Pancreas (tissue), 10 donors: ENCODE results near the gene SLC6A13. TPM values are rescaled to one million over a fixed set of nuclear protein-coding genes. Genes with fewer than 3 reads are reported as not detected.

Experiments used
- ATAC-seq, 4 donors: fragments of 200-7000 bp; cut with Tn5 transposase; one replicate each; pipeline versions ENCODE4 v1.8.0 to v1.9.1; 2020; ENCODE audit warnings: mild to moderate bottlenecking in 4 of 4, moderate library complexity in 4 of 4
- DNase-seq, 6 donors: peaks; one replicate each; pipeline ENCODE4 v3.0.0-alpha.2; 2020
- FAIRE-seq: peaks from 2 replicates; lab custom pipeline; 2012; peaks lifted over from hg19 to GRCh38; lab: Jason Lieb, UNC
- H3K27ac ChIP-seq, 4 donors: fragments of 200-600 bp; sonication (generic); 1 replicate in 3 of 4; 2 replicates in 1 of 4; pipeline versions ENCODE4 v1.5.0 to v1.8.0; 2020
- H3K27me3 ChIP-seq, 4 donors: fragments of 200-600 bp; one replicate each; pipeline ENCODE4 v1.8.0; 2021
- H3K36me3 ChIP-seq, 3 donors: fragments of 200-600 bp; sonication (generic) in 1 of 3; one replicate each; pipeline versions ENCODE4 v1.5.0 to v1.8.0; 2020 to 2021
- H3K4me1 ChIP-seq, 3 donors: fragments of 200-600 bp; one replicate each; pipeline ENCODE4 v1.8.0; 2021
- H3K4me3 ChIP-seq, 4 donors: fragments of 200-600 bp; sonication (generic) in 2 of 4; one replicate each; pipeline versions ENCODE4 v1.5.0 to v1.8.0; 2020 to 2021
- H3K9me3 ChIP-seq, 4 donors: fragments of 200-600 bp; one replicate each; pipeline ENCODE4 v1.8.0; 2021
- CTCF ChIP-seq, 4 donors: fragments of 200-600 bp; sonication (generic) in 3 of 4; IDR thresholded peaks; one replicate each; pipeline versions ENCODE4 v1.5.0 to v1.8.0; 2021; ENCODE audit warnings: antibody characterized with exemption in 4 of 4
- WGBS, 2 donors: extraction: QIAGEN DNeasy Blood & Tissue Kit; methylation state at CpG; one replicate each; pipeline ENCODE4 v1.1.7; 2013; 5-methylcytosine and 5-hydroxymethylcytosine counted together
- intact Hi-C, 3 donors: fragments of 100-400 bp; cut with DNase I; formaldehyde crosslinking; loops; one replicate each; pipeline versions ENCODE4 v1.11.1 to v1.14.2; 2022
- polyA plus RNA-seq, 2 donors: library from polyadenylated mRNA; stranded (reverse); fragments of 200-250 nt; gene quantifications; one replicate each; pipeline ENCODE4 v1.2.3, GENCODE V29; 2013
- total RNA-seq, 6 donors: library from RNA; stranded (reverse); fragmentation: NEBNext Ultra II Directional in 4 of 6; extraction: Animal tissue kit (Norgen Biotek cat#: 25700) in 4 of 6; gene quantifications; one replicate each; pipeline versions ENCODE4 v1.2.1 to v1.2.4, GENCODE V29; 2021 to 2023
- donor health status: healthy with polysubstance abuse.
- donor health status: DM: no; HTN: no; CAD: no; lungs with moderate emphysema.
- donor health status: DM: no; HTN: no; CAD: no.
- donor health status: control.
- donor health status: control.
- donor health status: Bipolar disorder and iron deficiency.
- donor health status: DM: yes; HTN: yes; CAD: no.
- donor health status: DM: no; HTN: no; CAD: no.
- donor health status: DM: no; HTN: no; CAD: no.
- donor health status: DM: yes; HTN: yes; CAD: no.

SLC6A13 gene
- total and polyA plus RNA-seq, 8 donors: 0.23 to 0.35 (median 0.29) TPM; not detected in 4

GRCh38 chr12:234891-235415, 27.7 kb downstream of the SLC6A13 start:
- FAIRE-seq: no peak

GRCh38 chr12:234019-234418, 28.6 kb downstream of the SLC6A13 start:
- Histone ChIP-seq H3K9me3 (no peaks in the 10 kb centered on the region), H3K4me3 (no peak overlapping the region), H3K4me1 (no peaks in the 10 kb centered on the region), H3K27me3 (no peaks in the 10 kb centered on the region), H3K27ac (no peak overlapping the region), H3K36me3 (no peaks in the 10 kb centered on the region)
- ATAC-seq: no peak
- 74 to 77% methylated on average over 7 of the region's 7 CpGs for WGBS, 2 donors
- peak in 1 of 6 donors; percentile 6 for DNase-seq
- TF ChIP-seq CTCF (IDR thresholded peaks at IDR 0.05): no peak
- intact Hi-C loops: no loop called here
- FAIRE-seq: no peak

More at GRCh38 chr12:234891-235415, 27.7 kb downstream of the SLC6A13 start:
- ATAC-seq (no peak), DNase-seq (peak in 1 of 6 donors; percentile 8)
- Histone ChIP-seq H3K36me3 (no peaks in the 10 kb centered on the region), H3K9me3 (no peaks in the 10 kb centered on the region), H3K4me3 (no peak overlapping the region), H3K4me1 (no peaks in the 10 kb centered on the region), H3K27me3 (no peaks in the 10 kb centered on the region), H3K27ac (no peak overlapping the region)
- intact Hi-C loops: no loop called here
- WGBS, 2 donors: 87 to 94% methylated on average over 10 of the region's 10 CpGs
- TF ChIP-seq CTCF (IDR thresholded peaks at IDR 0.05): no peak

- DNase-seq (no peak), FAIRE-seq (no peak), ATAC-seq (no peak)
- no peak for TF ChIP-seq CTCF (IDR thresholded peaks at IDR 0.05)
- Histone ChIP-seq H3K27me3 (no peaks in the 10 kb centered on the region), H3K4me3 (no peak overlapping the region), H3K36me3 (no peaks in the 10 kb centered on the region), H3K27ac (no peak overlapping the region), H3K9me3 (no peaks in the 10 kb centered on the region), H3K4me1 (no peaks in the 10 kb centered on the region)
- intact Hi-C loops: no loop called here
- 90 to 93% methylated on average over 3 of the region's 3 CpGs for WGBS, 2 donors
Measured at GRCh38 chr12:233615-233968, 29.0 kb downstream of the SLC6A13 start.

- H3K4me1 ChIP-seq: no peaks in the 10 kb centered on the region
- intact Hi-C loops: no loop called here
- H3K27me3 ChIP-seq: no peaks in the 10 kb centered on the region
- no peak for TF ChIP-seq CTCF (IDR thresholded peaks at IDR 0.05)
- H3K27ac ChIP-seq: no peak overlapping the region
- WGBS, 2 donors: 48 to 55% methylated on average over 19 of the region's 19 CpGs
- DNase-seq (peak in 1 of 6 donors; percentile 8), ATAC-seq (peak in 1 of 4 donors; percentile 22), FAIRE-seq (no peak)
- no peaks in the 10 kb centered on the region for H3K9me3 ChIP-seq
- H3K36me3 ChIP-seq: no peaks in the 10 kb centered on the region
- no peak overlapping the region for H3K4me3 ChIP-seq
Measured at GRCh38 chr12:232731-233614, 29.7 kb downstream of the SLC6A13 start.
